Vagina (tissue), 2 donors: Measurements from ENCODE around the gene CHST11. TPM values are rescaled to one million over a fixed set of nuclear protein-coding genes. Genes with fewer than 3 reads are reported as not detected.

Source experiments
- DNase-seq, 2 donors: peaks; one replicate each; pipeline ENCODE4 v3.0.0-alpha.2; 2017; ENCODE audit errors: extremely low spot score in 2 of 2
- H3K27ac ChIP-seq: fragments of 200-600 bp; sonication (generic); one replicate; pipeline ENCODE4 v1.5.1; 2019
- H3K27me3 ChIP-seq: fragments of 200-600 bp; sonication (generic); one replicate; pipeline ENCODE4 v1.5.1; 2019
- H3K36me3 ChIP-seq, 2 donors: fragments of 200-600 bp; sonication (generic); one replicate each; pipeline ENCODE4 v1.5.1; 2017 to 2019
- H3K4me1 ChIP-seq: fragments of 200-600 bp; sonication (generic); one replicate; pipeline ENCODE4 v1.5.1; 2019
- H3K4me3 ChIP-seq, 2 donors: fragments of 200-600 bp; sonication (generic); 1 replicate in 1 of 2; 2 replicates in 1 of 2; pipeline ENCODE4 v1.5.1; 2016 to 2019
- H3K9me3 ChIP-seq: fragments of 200-600 bp; sonication (generic); one replicate; pipeline ENCODE4 v1.5.1; 2019
- POLR2A ChIP-seq, 2 donors: fragments of 450-650 bp; IDR thresholded peaks; one replicate each; pipeline ENCODE4 v1.6.1; 2017; ENCODE audit warnings: antibody characterized with exemption in 2 of 2, mild to moderate bottlenecking in 2 of 2, moderate library complexity in 2 of 2
- POLR2AphosphoS5 ChIP-seq, 2 donors: sonication (generic); formaldehyde crosslinking; IDR thresholded peaks; one replicate each; pipeline ENCODE4 v1.9.0; 2017; ENCODE audit warnings: antibody characterized with exemption in 2 of 2, mild to moderate bottlenecking in 2 of 2, low read depth in 1 of 2; ENCODE audit not compliant: insufficient read depth in 1 of 2
- intact Hi-C: fragments of 100-400 bp; cut with DNase I; formaldehyde crosslinking; loops from one replicate; pipeline ENCODE4 v1.15.1; 2023
- total RNA-seq: library from RNA; depleted of rRNA; stranded (reverse); fragments of >200 nt; gene quantifications from one replicate; pipeline ENCODE4 v1.2.3, GENCODE V29; 2016
- TF ChIP-seq, protein P1 (sequence below), 3 experiments: fragments of 450-650 bp in 2 of 3; fragments of 200-600 bp in 1 of 3; sonication (generic) in 1 of 3; IDR thresholded peaks; one replicate each; pipeline ENCODE4 v1.5.1; 2017 to 2019; ENCODE audit warnings: antibody characterized with exemption in 3 of 3, mild to moderate bottlenecking in 2 of 3, moderate library complexity in 2 of 3

Gene CHST11
- total RNA-seq, 1 donor from 2014 or later, result 40.0 TPM

DNA sequence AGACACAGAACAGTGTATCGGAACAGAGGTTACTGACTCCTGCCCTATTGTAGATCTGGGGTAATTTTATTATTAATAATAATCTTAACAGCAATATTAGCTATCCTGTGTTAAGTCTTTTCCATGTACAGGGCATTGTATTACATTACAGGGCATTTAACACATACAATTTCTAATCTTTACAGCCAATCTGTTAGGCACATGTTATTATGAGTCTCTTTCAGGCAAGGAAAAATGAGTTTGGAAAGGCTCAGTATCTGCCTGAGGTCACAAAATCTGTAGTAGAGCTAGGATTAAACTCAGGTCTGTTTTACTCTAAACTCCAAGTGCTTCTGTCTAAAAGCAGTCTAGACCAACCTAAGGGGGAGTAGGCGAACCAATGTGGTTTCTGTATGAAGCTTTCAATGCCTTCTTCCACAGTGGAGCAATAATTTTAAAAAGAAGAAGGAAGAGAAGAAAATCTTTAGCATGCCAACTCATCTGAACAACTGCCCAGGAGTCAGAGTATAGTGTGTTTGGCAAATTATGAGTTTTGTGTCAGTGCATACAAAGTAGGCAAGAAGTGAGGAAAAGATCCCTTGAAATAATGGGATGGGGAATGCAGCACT, 192.6 kb downstream of the CHST11 start:
- Histone ChIP-seq H3K27me3 (no peaks in the 10 kb centered on the region), H3K36me3 (no peaks in the 10 kb centered on the region), H3K4me3 (no peak overlapping the region), H3K9me3 (no peaks in the 10 kb centered on the region), H3K27ac (no peak overlapping the region), H3K4me1 (peaks cover 12% of the 10 kb centered on the region)
- TF ChIP-seq, protein P1, sequence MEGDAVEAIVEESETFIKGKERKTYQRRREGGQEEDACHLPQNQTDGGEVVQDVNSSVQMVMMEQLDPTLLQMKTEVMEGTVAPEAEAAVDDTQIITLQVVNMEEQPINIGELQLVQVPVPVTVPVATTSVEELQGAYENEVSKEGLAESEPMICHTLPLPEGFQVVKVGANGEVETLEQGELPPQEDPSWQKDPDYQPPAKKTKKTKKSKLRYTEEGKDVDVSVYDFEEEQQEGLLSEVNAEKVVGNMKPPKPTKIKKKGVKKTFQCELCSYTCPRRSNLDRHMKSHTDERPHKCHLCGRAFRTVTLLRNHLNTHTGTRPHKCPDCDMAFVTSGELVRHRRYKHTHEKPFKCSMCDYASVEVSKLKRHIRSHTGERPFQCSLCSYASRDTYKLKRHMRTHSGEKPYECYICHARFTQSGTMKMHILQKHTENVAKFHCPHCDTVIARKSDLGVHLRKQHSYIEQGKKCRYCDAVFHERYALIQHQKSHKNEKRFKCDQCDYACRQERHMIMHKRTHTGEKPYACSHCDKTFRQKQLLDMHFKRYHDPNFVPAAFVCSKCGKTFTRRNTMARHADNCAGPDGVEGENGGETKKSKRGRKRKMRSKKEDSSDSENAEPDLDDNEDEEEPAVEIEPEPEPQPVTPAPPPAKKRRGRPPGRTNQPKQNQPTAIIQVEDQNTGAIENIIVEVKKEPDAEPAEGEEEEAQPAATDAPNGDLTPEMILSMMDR (IDR thresholded peaks at IDR 0.05), result no peak
- TF ChIP-seq POLR2AphosphoS5 (IDR thresholded peaks at IDR 0.05; ENCODE audit: insufficient read depth in 1 of 2, low read depth in 1 of 2), result no peak
- no peak for DNase-seq
- intact Hi-C loops, result no loop called here

DNA sequence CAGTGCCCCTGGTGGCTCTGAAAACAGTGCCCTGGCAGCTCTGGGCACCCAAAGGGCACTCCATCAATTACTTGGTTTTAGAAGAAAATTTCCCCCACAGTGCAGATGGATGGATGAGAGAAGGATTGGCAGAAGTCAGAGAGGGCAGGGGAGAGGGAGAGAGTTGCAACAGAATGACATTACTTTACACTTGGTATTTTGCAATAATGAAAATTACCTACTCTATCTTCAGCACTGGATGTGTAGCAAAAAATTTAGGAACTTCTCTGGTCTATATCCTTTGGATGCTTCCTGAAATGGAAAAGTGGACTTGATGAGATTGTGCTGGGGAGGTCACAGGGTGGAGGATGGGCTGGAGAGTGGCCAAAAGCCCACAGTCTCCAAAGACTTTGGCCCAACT, 193.2 kb downstream of the CHST11 start:
- H3K27ac ChIP-seq, result no peak overlapping the region
- DNase-seq, result no peak
- H3K4me1 ChIP-seq, result peaks cover 10% of the 10 kb centered on the region
- intact Hi-C loops, result no loop called here
- H3K27me3 ChIP-seq, result no peaks in the 10 kb centered on the region
- H3K36me3 ChIP-seq, result no peaks in the 10 kb centered on the region
- no peaks in the 10 kb centered on the region for H3K9me3 ChIP-seq
- TF ChIP-seq, protein P1 (IDR thresholded peaks at IDR 0.05), result no peak
- TF ChIP-seq POLR2AphosphoS5 (IDR thresholded peaks at IDR 0.05; ENCODE audit: insufficient read depth in 1 of 2, low read depth in 1 of 2) (no peak), POLR2A (IDR thresholded peaks at IDR 0.05) (no peak)
- H3K4me3 ChIP-seq, result no peak overlapping the region

DNA sequence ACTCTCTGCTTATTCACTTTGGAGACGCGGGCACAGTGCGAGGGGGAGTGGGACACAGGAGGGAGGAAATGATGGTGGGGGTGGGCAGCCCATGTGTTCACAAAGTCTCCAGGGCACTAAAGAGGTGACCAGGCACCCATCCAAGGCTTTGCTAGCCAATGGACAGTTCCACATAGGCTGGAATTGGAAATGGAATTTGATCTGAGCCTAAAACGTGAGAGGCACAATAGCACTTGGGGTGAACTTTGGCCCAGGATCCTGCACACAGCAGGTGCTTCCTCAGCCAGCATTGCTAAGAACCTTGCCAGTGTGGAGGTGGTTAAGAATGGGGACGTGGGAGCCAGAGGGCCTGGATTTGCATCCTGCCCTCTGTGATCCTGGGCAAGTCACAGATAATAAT, 193.8 kb downstream of the CHST11 start:
- Histone ChIP-seq H3K27ac (no peak overlapping the region), H3K36me3 (no peaks in the 10 kb centered on the region), H3K9me3 (no peaks in the 10 kb centered on the region), H3K27me3 (no peaks in the 10 kb centered on the region), H3K4me3 (no peak overlapping the region), H3K4me1 (peaks cover 10% of the 10 kb centered on the region)
- intact Hi-C loops, result no loop called here
- TF ChIP-seq POLR2A (IDR thresholded peaks at IDR 0.05) (no peak), POLR2AphosphoS5 (IDR thresholded peaks at IDR 0.05; ENCODE audit: insufficient read depth in 1 of 2, low read depth in 1 of 2) (no peak)
- TF ChIP-seq, protein P1 (IDR thresholded peaks at IDR 0.05), result no peak
- no peak for DNase-seq

DNA sequence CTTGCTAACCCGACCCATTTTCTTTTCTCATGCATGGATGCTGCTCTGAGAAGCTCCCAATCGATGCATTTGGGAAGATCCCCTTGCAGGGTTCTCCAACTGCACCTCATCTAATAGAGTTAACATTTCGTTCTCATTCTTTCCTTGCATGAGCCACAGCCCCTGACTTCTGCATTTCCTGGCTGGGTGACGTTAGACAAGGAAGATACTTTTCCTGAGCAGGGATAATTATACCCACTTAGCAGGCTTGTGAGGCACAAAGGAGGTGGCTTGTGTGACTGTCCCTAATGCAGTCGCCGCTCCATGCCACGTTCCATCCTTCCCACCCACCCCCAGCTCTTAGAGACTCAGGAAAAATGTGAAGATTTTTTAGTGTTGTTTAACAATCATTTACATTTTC, 195.1 kb downstream of the CHST11 start:
- H3K27ac ChIP-seq, result no peak overlapping the region
- TF ChIP-seq POLR2AphosphoS5 (IDR thresholded peaks at IDR 0.05; ENCODE audit: insufficient read depth in 1 of 2, low read depth in 1 of 2) (no peak), POLR2A (IDR thresholded peaks at IDR 0.05) (no peak)
- TF ChIP-seq, protein P1 (IDR thresholded peaks at IDR 0.05), result no peak
- DNase-seq, result no peak
- H3K4me3 ChIP-seq, result no peak overlapping the region
- intact Hi-C loops, result no loop called here
- no peaks in the 10 kb centered on the region for H3K36me3 ChIP-seq
- no peaks in the 10 kb centered on the region for H3K27me3 ChIP-seq
- H3K9me3 ChIP-seq, result no peaks in the 10 kb centered on the region
- H3K4me1 ChIP-seq, result peaks cover 10% of the 10 kb centered on the region

DNA sequence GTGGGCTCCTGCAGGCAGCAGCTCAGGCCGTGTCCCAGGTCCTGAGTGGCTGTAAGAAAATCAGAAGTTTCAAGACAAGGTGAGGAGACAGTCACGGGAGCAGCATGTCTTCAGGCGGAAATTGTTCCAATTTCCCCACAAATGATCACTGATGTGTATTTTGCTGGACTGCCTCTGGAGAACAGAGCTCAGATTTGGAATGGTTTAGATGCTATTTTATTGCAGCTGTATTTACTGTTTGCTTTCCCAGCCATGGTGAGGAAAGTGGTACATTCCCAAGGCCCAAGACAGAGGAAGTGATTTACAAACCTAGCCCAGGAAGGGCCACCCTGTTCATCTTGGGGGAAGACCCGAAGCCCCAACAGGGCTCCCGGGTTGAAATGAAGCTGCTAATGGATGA, 195.6 kb downstream of the CHST11 start:
- H3K36me3 ChIP-seq, result no peaks in the 10 kb centered on the region
- H3K27ac ChIP-seq, result no peak overlapping the region
- no peak overlapping the region for H3K4me3 ChIP-seq
- intact Hi-C loops, result no loop called here
- H3K9me3 ChIP-seq, result no peaks in the 10 kb centered on the region
- peaks cover 10% of the 10 kb centered on the region for H3K4me1 ChIP-seq
- H3K27me3 ChIP-seq, result no peaks in the 10 kb centered on the region
- TF ChIP-seq, protein P1 (IDR thresholded peaks at IDR 0.05), result no peak
- TF ChIP-seq POLR2AphosphoS5 (IDR thresholded peaks at IDR 0.05; ENCODE audit: insufficient read depth in 1 of 2, low read depth in 1 of 2) (no peak), POLR2A (IDR thresholded peaks at IDR 0.05) (no peak)
- no peak for DNase-seq
